ENCODE results near the gene LRRC58.

- TF ChIP-seq REST (tag by site-specific recombination; IDR thresholded peaks at IDR 0.05): no peak
- no peak for TF ChIP-seq FEZF1 (tag by site-specific recombination; IDR thresholded peaks at IDR 0.05)
Observed at GRCh38 chr3:120284747-120285507, 64.2 kb downstream of the LRRC58 start, which contains the start of gene GPR156.

Data from HEK293 (cell line).